HUES48 (cell line): Measurements from ENCODE around the gene WFDC1.

ENCODE experiments used
- H3K27ac ChIP-seq: one replicate; pipeline ENCODE4 v1.7.0; 2013; ENCODE audit warnings: low read depth, low read length, inconsistent platforms
- H3K27me3 ChIP-seq: 2 replicates; pipeline ENCODE4 v1.6.1; 2013; ENCODE audit warnings: mild to moderate bottlenecking, low read length; ENCODE audit not compliant: control insufficient read depth, insufficient read depth
- H3K36me3 ChIP-seq: 2 replicates; pipeline ENCODE4 v1.6.1; 2013; ENCODE audit warnings: low read length; ENCODE audit not compliant: control insufficient read depth, insufficient read depth
- H3K4me1 ChIP-seq: 2 replicates; pipeline ENCODE4 v1.6.1; 2013; ENCODE audit warnings: mild to moderate bottlenecking, low read length; ENCODE audit not compliant: control insufficient read depth, insufficient read depth
- H3K4me3 ChIP-seq: 2 replicates; pipeline ENCODE4 v1.5.1; 2013; ENCODE audit warnings: mild to moderate bottlenecking, low read depth, low read length
- H3K9ac ChIP-seq: 2 replicates; pipeline ENCODE4 v1.6.1; 2013; ENCODE audit warnings: mild to moderate bottlenecking, low read depth, low read length, moderate library complexity
- H3K9me3 ChIP-seq: 2 replicates; pipeline ENCODE4 v1.6.1; 2013; ENCODE audit warnings: low read length; ENCODE audit not compliant: control insufficient read depth, insufficient read depth

WFDC1 gene

GRCh38 chr16:84302111-84302954, 7.7 kb downstream of the WFDC1 start:
- no peak overlapping the region for H3K9ac ChIP-seq
- H3K36me3 ChIP-seq, result no peaks in the 10 kb centered on the region
- H3K4me1 ChIP-seq, result peaks cover 13% of the 10 kb centered on the region
- no peak overlapping the region for H3K27ac ChIP-seq
- H3K4me3 ChIP-seq, result no peak overlapping the region
- no peaks in the 10 kb centered on the region for H3K9me3 ChIP-seq
- H3K27me3 ChIP-seq, result 0 out of 2 replicates have a peak, but pooled peaks cover 4% of the 10 kb centered on the region

GRCh38 chr16:84303023-84303422, 8.3 kb downstream of the WFDC1 start:
- no peaks in the 10 kb centered on the region for H3K9me3 ChIP-seq
- no peak overlapping the region for H3K27ac ChIP-seq

DNA sequence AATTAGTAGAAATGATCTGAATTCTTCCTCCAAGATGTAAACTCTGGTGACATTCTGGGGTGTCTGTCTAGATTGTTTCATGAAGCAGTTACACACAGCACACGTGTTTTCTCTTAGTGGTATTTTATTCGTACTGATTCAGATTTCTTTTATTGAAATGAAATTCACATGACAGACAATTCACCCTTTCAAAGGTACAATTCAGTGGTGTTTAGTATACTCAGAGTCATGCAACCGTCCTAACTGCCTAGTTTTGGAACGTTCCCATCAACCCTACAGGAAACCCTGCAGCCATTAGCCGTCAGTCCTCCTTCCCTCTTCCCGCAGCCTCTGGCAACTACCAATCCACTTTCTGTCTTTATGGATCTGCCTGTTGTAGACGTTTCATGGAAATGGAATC, 8.8 kb downstream of the WFDC1 start:
- no peak overlapping the region for H3K27ac ChIP-seq
- H3K36me3 ChIP-seq, result no peaks in the 10 kb centered on the region
- H3K27me3 ChIP-seq, result 0 out of 2 replicates have a peak, but pooled peaks cover 4% of the 10 kb centered on the region
- H3K9ac ChIP-seq, result no peak overlapping the region
- no peak overlapping the region for H3K4me3 ChIP-seq
- peaks cover 13% of the 10 kb centered on the region for H3K4me1 ChIP-seq
- no peaks in the 10 kb centered on the region for H3K9me3 ChIP-seq

More at GRCh38 chr16:84303023-84303422, 8.3 kb downstream of the WFDC1 start:
- Histone ChIP-seq H3K36me3 (no peaks in the 10 kb centered on the region), H3K4me1 (peaks cover 13% of the 10 kb centered on the region), H3K4me3 (no peak overlapping the region), H3K9ac (no peak overlapping the region), H3K27me3 (0 out of 2 replicates have a peak, but pooled peaks cover 4% of the 10 kb centered on the region)

GRCh38 chr16:84306564-84306963, 11.9 kb downstream of the WFDC1 start:
- Histone ChIP-seq H3K4me3 (no peak overlapping the region), H3K9ac (no peak overlapping the region), H3K27me3 (0 out of 2 replicates have a peak, but pooled peaks cover 4% of the 10 kb centered on the region), H3K36me3 (no peaks in the 10 kb centered on the region), H3K27ac (no peak overlapping the region), H3K4me1 (no peaks in the 10 kb centered on the region), H3K9me3 (no peaks in the 10 kb centered on the region)

DNA sequence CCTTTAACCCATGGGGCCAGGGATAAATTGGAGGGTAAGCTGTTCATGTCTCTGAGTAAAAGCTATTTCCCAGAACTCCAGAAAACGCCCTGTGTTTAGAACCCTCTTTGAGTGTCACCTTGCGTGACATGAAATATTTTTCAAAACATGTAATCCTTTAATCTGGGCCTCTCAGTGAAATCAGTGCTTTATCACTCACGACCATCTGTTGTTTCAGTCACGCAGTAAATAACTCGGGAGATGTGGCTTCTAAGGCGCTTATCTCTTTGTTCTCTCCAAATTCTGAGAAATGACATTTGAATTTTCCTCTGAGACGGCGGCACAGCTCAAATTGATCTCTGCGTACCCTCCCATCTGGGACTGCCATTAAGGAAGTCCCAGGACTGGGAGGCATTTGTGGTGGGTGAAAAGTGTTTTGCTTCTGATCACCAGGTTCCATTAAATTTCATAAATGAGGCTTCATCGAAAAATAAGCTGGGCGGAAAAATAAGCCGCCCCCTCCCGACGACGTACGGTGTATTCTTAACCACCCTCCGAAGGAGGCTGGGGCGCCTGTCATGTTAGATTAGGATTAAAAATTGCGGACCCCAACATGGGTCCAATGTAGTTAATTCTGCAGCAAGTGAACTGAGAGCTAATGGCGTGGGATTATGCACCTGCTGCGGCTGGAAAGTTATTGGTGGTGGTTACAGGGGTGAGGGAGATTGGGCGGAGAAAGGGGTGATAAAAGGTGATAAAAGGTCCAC, 12.7 kb downstream of the WFDC1 start:
- Histone ChIP-seq H3K27ac (no peak overlapping the region), H3K9ac (no peak overlapping the region), H3K36me3 (no peaks in the 10 kb centered on the region), H3K27me3 (peaks cover 7% of the 10 kb centered on the region; the same call in 1 of the 2 replicates), H3K9me3 (no peaks in the 10 kb centered on the region), H3K4me3 (no peak overlapping the region), H3K4me1 (no peaks in the 10 kb centered on the region)

DNA sequence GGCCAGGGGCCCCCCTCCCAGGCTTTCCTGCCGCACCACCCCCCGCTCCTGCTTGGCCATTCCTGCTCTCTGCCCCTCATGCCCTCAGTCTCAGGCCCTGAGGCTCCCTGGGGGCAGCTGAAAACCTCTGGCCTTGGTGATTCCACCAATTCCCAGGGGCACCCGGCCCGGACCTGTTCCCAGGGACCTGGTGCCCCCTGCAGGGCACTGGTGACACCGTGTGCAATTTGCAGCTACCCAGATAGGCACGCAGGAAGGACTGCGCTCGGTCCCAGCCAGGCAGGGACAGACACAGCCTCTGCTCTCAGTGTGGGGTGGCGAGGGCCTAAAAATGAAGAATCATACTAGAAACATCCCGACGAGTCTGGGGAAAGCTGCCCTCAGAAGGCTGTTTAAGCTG, 13.4 kb downstream of the WFDC1 start:
- H3K4me1 ChIP-seq, result no peaks in the 10 kb centered on the region
- H3K36me3 ChIP-seq, result no peaks in the 10 kb centered on the region
- no peak overlapping the region for H3K27ac ChIP-seq
- H3K4me3 ChIP-seq, result no peak overlapping the region
- H3K9me3 ChIP-seq, result no peaks in the 10 kb centered on the region
- peaks cover 8% of the 10 kb centered on the region; the same call in 1 of the 2 replicates for H3K27me3 ChIP-seq
- no peak overlapping the region for H3K9ac ChIP-seq

DNA sequence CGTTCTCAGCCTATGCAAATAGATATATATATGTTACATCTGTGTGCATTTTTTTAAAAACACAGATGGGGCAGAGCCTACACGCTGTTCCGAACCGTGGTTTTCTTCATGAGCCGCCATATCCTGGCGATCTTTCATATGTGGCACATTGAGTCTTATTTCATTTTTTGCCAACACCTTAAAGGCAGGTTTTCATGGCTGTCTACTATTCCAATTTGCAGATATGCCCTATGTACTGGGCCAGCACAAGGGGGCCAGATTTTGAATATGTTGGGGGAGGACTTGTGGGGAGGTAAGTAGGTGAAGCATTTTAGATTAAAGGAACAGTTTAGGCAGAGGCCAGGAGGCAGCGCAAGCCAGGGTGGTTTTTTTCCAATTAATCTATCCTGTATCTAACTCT, 16.0 kb downstream of the WFDC1 start:
- Histone ChIP-seq H3K4me1 (no peaks in the 10 kb centered on the region), H3K36me3 (no peaks in the 10 kb centered on the region), H3K9ac (no peak overlapping the region), H3K9me3 (no peaks in the 10 kb centered on the region), H3K27me3 (peaks cover 4% of the 10 kb centered on the region; the same call in 1 of the 2 replicates), H3K4me3 (no peak overlapping the region), H3K27ac (no peak overlapping the region)

DNA sequence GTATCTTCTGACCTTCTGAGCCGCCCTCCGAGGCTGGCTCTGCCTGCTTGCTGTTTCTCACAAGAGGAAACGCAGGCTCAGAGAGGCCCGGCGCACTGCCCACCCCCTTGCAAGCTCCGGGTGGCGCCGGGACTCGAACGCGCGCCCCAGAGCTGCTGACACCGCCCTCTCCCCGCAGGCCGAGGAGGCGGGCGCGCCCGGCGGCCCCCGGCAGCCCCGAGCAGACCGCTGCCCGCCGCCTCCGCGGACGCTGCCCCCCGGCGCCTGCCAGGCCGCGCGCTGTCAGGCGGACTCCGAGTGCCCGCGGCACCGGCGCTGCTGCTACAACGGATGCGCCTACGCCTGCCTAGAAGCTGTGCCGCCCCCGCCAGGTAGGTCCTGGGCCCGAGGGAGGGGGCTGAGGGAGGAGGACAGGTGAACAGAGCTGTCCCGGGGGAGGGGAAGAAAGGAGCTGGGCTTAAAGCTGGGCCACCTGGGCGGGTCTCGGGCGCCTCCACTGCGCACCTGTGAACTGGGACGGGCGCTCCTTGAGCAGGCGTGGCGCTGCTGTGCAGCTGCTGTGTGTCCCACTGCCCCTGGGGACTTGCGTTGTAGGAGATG, 18.2 kb downstream of the WFDC1 start:
- Histone ChIP-seq H3K9ac (no peak overlapping the region), H3K4me3 (peak overlapping the region; percentile 55), H3K4me1 (no peaks in the 10 kb centered on the region), H3K27me3 (peaks cover 4% of the 10 kb centered on the region; the same call in 1 of the 2 replicates), H3K27ac (no peak overlapping the region), H3K36me3 (no peaks in the 10 kb centered on the region), H3K9me3 (no peaks in the 10 kb centered on the region)

DNA sequence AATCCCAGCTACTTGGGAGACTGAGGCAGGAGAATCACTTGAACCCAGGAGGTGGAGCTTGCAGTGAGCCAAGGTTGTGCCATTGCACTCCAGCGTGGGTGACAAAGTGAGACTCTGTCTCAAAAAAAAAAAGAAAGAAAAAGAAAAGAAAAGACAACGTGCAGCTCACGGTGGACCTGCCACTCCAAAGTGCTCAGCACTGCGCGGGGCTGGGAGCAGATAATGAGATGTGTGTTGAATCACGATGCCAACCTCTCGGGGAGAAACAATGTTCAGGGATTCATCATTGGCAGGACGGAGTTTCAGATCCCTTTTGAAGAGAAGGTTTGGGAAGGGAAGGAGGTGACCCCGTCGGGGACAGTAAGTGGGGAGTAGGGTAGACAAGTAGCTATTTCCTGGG, 19.2 kb downstream of the WFDC1 start:
- Histone ChIP-seq H3K9me3 (no peaks in the 10 kb centered on the region), H3K36me3 (no peaks in the 10 kb centered on the region), H3K27me3 (peaks cover 4% of the 10 kb centered on the region; the same call in 1 of the 2 replicates), H3K27ac (no peak overlapping the region), H3K4me1 (no peaks in the 10 kb centered on the region), H3K4me3 (no peak overlapping the region), H3K9ac (no peak overlapping the region)

DNA sequence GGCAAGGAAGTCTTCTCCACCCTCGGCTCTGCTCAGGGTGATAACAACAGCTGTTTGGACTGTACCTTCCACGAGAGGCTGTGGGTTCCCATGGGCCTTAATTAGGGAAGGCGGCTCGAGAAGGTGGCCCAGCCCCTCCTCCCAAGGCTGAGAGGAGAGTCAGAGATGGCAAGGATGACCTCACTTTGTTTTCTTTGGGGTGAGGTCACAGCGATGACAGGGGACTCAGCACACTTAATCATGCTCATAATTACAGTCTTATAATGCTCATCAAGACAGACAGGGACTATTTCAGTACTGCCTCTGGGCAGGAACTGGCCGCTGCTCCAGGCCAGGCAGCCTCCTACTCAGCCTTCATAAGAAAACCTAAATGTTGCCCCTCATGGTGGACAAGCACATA, 19.7 kb downstream of the WFDC1 start:
- H3K36me3 ChIP-seq, result no peaks in the 10 kb centered on the region
- H3K27me3 ChIP-seq, result peaks cover 4% of the 10 kb centered on the region; the same call in 1 of the 2 replicates
- H3K9me3 ChIP-seq, result no peaks in the 10 kb centered on the region
- no peak overlapping the region for H3K4me3 ChIP-seq
- no peak overlapping the region for H3K27ac ChIP-seq
- H3K4me1 ChIP-seq, result no peaks in the 10 kb centered on the region
- H3K9ac ChIP-seq, result no peak overlapping the region
